Right atrium auricular region (tissue), 2 donors: ENCODE measurements around the gene POGZ. TPM values are rescaled to one million over a fixed set of nuclear protein-coding genes. Genes with fewer than 3 reads are reported as not detected.
A peak's percentile ranks its signal among the peaks of the same experiment; 100 is the strongest.

Experiments
- DNase-seq: peaks from one replicate; pipeline ENCODE4 v3.0.0-alpha.2; 2019; ENCODE audit warnings: low spot score
- H3K27ac ChIP-seq, 2 donors: fragments of 200-600 bp; sonication (generic); 1 replicate in 1 of 2; 2 replicates in 1 of 2; pipeline ENCODE4 v1.5.1; 2016 to 2019
- H3K27me3 ChIP-seq, 2 donors: fragments of 200-600 bp; sonication (generic); one replicate each; pipeline versions ENCODE4 v1.5.1 to v1.6.0; 2017 to 2019
- H3K36me3 ChIP-seq: fragments of 200-600 bp; sonication (generic); one replicate; pipeline ENCODE4 v1.5.1; 2016
- H3K4me1 ChIP-seq, 2 donors: fragments of 200-600 bp; sonication (generic); one replicate each; pipeline versions ENCODE4 v1.5.1 to v1.6.0; 2017 to 2019
- H3K4me3 ChIP-seq, 2 donors: fragments of 200-600 bp; sonication (generic); 1 replicate in 1 of 2; 2 replicates in 1 of 2; pipeline ENCODE4 v1.5.1; 2017 to 2019; ENCODE audit warnings: mild to moderate bottlenecking in 1 of 2, moderate library complexity in 1 of 2
- H3K9me3 ChIP-seq, 2 donors: fragments of 200-600 bp; sonication (generic); one replicate each; pipeline ENCODE4 v1.5.1; 2019
- CTCF ChIP-seq, 2 donors: fragments of 200-600 bp; sonication (generic); IDR thresholded peaks; one replicate each; pipeline ENCODE4 v1.5.1; 2019; ENCODE audit warnings: antibody characterized with exemption in 2 of 2
- total RNA-seq, 2 donors: library from RNA; depleted of rRNA; stranded (reverse); fragments of >200 nt; gene quantifications; one replicate each; pipeline ENCODE4 v1.1.0, GENCODE V29; 2016

POGZ gene
- total RNA-seq, 2 donors from 2014 or later: 21.8 to 29.2 TPM

GRCh38 chr1:151373196-151373595 is 86.1 kb downstream of the POGZ start:
- no peaks in the 10 kb centered on the region for H3K36me3 ChIP-seq
- no peak for TF ChIP-seq CTCF (IDR thresholded peaks at IDR 0.05)
- no peaks in the 10 kb centered on the region for H3K27me3 ChIP-seq
- no peak for DNase-seq
- H3K9me3 ChIP-seq: no peaks in the 10 kb centered on the region
- no peak overlapping the region for H3K4me3 ChIP-seq
- H3K4me1 ChIP-seq: peaks cover 0 to 56% of the 10 kb centered on the region in 2 donors
- no peak overlapping the region for H3K27ac ChIP-seq

- DNase-seq: peak; percentile 92
- Histone ChIP-seq H3K4me3 (peak within 1 kb of the TSS; percentile 38 to 47), H3K4me1 (peaks cover 0 to 64% of the 10 kb centered on the region in 2 donors), H3K27ac (peak within 1 kb of the TSS; percentile 78 to 79), H3K36me3 (no peaks in the 10 kb centered on the region), H3K27me3 (no peaks in the 10 kb centered on the region), H3K9me3 (no peaks in the 10 kb centered on the region)
- no peak for TF ChIP-seq CTCF (IDR thresholded peaks at IDR 0.05)
Observed at GRCh38 chr1:151372058-151372934, 87.0 kb downstream of the POGZ start, which contains the start of gene SELENBP1. Gene SELENBP1, minus strand, starts transcription at chr1:151372705. Its CDS starts 64 bp downstream, at chr1:151372641.

GRCh38 chr1:151371370-151372057 is 87.8 kb downstream of the POGZ start:
- Histone ChIP-seq H3K4me3 (peak overlapping the region; percentile 17 to 47), H3K27ac (peak overlapping the region; percentile 78 to 79), H3K9me3 (no peaks in the 10 kb centered on the region), H3K36me3 (peaks cover 1% of the 10 kb centered on the region), H3K27me3 (no peaks in the 10 kb centered on the region), H3K4me1 (peaks cover 0 to 64% of the 10 kb centered on the region in 2 donors)
- peak; percentile 74 for DNase-seq
- no peak for TF ChIP-seq CTCF (IDR thresholded peaks at IDR 0.05)

GRCh38 chr1:151370211-151370911 is 88.9 kb downstream of the POGZ start:
- TF ChIP-seq CTCF (IDR thresholded peaks at IDR 0.05): no peak
- no peak overlapping the region for H3K4me3 ChIP-seq
- H3K36me3 ChIP-seq: peaks cover 13% of the 10 kb centered on the region
- H3K27me3 ChIP-seq: no peaks in the 10 kb centered on the region
- H3K9me3 ChIP-seq: no peaks in the 10 kb centered on the region
- peak overlapping the region; percentile 78 to 79 for H3K27ac ChIP-seq
- peak; percentile 60 for DNase-seq
- peaks cover 0 to 64% of the 10 kb centered on the region in 2 donors for H3K4me1 ChIP-seq

GRCh38 chr1:151369621-151370048 is 89.7 kb downstream of the POGZ start:
- Histone ChIP-seq H3K27me3 (no peaks in the 10 kb centered on the region), H3K9me3 (no peaks in the 10 kb centered on the region), H3K4me1 (peaks cover 0 to 64% of the 10 kb centered on the region in 2 donors), H3K4me3 (no peak overlapping the region), H3K36me3 (peaks cover 17% of the 10 kb centered on the region), H3K27ac (peak overlapping the region; percentile 78 to 79)
- no peak for DNase-seq
- no peak for TF ChIP-seq CTCF (IDR thresholded peaks at IDR 0.05)
